GM18873 (cell line): ENCODE measurements around the gene ITCH.
"Not testable (repeated sequence)": the region's sequence is repeated elsewhere in the genome, so short reads cannot be mapped to it uniquely, and the experiment has no call there.

Experiments used
- ATAC-seq: cut with Tn5 transposase; IDR thresholded peaks from one replicate; pipeline ENCODE4 v1.9.1; 2021; ENCODE audit warnings: mild to moderate bottlenecking, moderate library complexity, moderate number of reproducible peaks; ENCODE audit not compliant: unreplicated experiment, low FRiP score

The ITCH gene

GRCh38 chr20:34448517-34448916 is 85.4 kb downstream of the ITCH start:
- no peak for ATAC-seq

- ATAC-seq, result no peak
These were observed 86.9 kb downstream of the ITCH start for GRCh38 chr20:34449674-34450592.

- no peak for ATAC-seq
These were observed 89.4 kb downstream of the ITCH start for GRCh38 chr20:34452281-34452982.

GRCh38 chr20:34458631-34459030 is 95.6 kb downstream of the ITCH start:
- ATAC-seq, result no peak

- ATAC-seq, result no peak
These were observed 96.3 kb downstream of the ITCH start for GRCh38 chr20:34459209-34459897.

GRCh38 chr20:34461779-34462087 is 98.7 kb downstream of the ITCH start:
- no peak for ATAC-seq

GRCh38 chr20:34468951-34469350 is 105.9 kb downstream of the ITCH start:
- no peak for ATAC-seq

GRCh38 chr20:34472246-34472925 is 109.3 kb downstream of the ITCH start:
- no peak for ATAC-seq

- no peak for ATAC-seq
These were observed 110.3 kb downstream of the ITCH start for GRCh38 chr20:34473262-34473883.

- no peak for ATAC-seq
These were observed 113.1 kb downstream of the ITCH start for GRCh38 chr20:34475979-34476736.

GRCh38 chr20:34479627-34480026 is 116.6 kb downstream of the ITCH start:
- ATAC-seq, result no peak

- ATAC-seq, result not testable (repeated sequence)
These were observed 119.1 kb downstream of the ITCH start for GRCh38 chr20:34482154-34482553.

- ATAC-seq, result not testable (repeated sequence)
These were observed 120.6 kb downstream of the ITCH start for GRCh38 chr20:34483585-34484220.

GRCh38 chr20:34485068-34485634 is 122.1 kb downstream of the ITCH start:
- no peak for ATAC-seq

GRCh38 chr20:34491226-34491931 is 128.3 kb downstream of the ITCH start:
- ATAC-seq, result no peak

GRCh38 chr20:34491932-34492509 is 128.9 kb downstream of the ITCH start:
- ATAC-seq, result no peak

GRCh38 chr20:34493646-34494045 is 130.6 kb downstream of the ITCH start:
- ATAC-seq, result no peak

GRCh38 chr20:34495307-34495706 is 132.2 kb downstream of the ITCH start:
- ATAC-seq, result no peak
